ENCODE measurements around the gene COPG2.
"Not testable (repeated sequence)": the region's sequence is repeated elsewhere in the genome, so short reads cannot be mapped to it uniquely, and the experiment has no call there.

- TF ChIP-seq CTCF, POLR2A, EP300 (IDR thresholded peaks at IDR 0.05): not testable (repeated sequence)
Measured at GRCh38 chr7:130591464-130591863, 77.1 kb downstream of the COPG2 start.
